Amniotic epithelial cell (primary cell): ENCODE data around the gene ALOX12B.
A peak's percentile ranks its signal among the peaks of the same experiment; 100 is the strongest.
"Not testable (repeated sequence)": the region's sequence is repeated elsewhere in the genome, so short reads cannot be mapped to it uniquely, and the experiment has no call there.

Experiments used
- DNase-seq: peaks from one replicate; pipeline ENCODE4 v3.0.0-alpha.2; 2010; ENCODE audit warnings: low read depth

ALOX12B gene

GRCh38 chr17:8118769-8119580, 31.5 kb upstream of the ALOX12B start:
- peak; percentile 72 for DNase-seq

DNA sequence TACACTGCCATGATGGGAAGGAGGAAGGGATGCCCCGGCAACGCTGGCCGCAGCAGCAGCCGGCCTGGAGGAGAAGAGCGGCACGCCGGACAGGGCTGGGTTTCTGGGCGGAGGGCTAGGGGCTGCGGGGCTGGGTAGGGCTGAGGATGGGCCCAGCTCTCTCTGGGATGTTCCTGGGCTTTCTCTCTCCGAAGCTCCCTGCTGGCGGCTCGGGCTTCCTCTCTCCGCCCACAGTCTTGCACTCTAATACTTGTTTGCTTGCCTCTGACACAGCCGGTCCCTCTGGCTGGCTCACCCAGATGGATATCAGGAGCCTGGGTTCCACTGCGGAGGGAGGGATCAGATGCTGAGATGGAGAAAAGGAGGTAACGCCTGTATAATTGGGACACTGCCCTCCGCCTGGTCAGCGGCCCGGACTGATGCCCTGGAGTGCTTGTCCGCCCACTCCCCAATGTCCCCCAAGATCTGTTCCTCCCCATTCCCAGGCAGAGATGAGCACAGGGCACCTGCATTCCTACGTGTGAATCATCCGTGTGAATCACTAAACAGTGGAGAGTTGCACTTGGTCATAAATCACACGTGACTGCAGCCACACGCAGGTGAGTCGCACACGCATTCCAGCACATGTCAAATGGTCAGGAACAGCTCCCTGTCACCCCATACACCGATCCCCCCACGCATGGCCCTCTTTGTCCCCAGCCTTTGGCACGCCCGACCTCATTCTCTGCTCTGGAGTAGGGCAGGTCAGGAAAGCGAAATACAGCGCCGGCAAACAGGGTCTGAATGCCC, 30.7 kb upstream of the ALOX12B start, which contains the start of gene ALOXE3:
Gene ALOXE3, minus strand, starts transcription at position 535 of the 789 bp plus-strand sequence. Its CDS starts 524 bp downstream, at position 11.
- DNase-seq, result peak; percentile 74

DNA sequence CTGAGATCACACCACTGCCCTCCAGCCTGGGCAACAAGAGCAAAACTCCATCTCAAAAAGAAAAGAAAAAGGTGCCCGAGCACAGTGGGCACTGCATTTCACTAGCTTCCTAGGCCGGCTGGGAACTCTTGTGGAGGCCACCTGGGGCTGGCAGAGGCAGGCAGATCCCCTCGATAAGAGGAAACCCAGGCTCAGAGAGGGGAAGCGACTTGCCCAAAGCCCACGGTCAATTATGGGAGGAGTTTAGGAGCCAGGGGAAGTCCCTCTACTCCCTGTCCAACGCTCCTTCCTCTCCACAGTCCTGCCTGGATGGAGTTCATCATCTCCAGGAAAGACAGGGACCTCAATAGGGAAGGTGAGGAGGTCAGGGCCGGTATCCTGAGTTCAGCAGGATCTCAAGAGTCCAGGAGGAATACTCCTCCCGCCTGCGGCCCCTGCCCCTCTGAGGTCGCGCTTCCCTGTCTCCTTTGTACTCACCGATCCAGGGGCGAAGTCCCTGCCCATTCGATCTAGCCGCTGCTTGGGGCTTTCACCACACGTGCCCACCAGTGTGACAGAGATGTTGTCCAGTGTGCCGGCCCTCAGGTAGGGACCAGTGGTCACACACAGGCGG, 30.0 kb upstream of the ALOX12B start:
- no peak for DNase-seq

GRCh38 chr17:8116776-8117175, 29.3 kb upstream of the ALOX12B start:
- no peak for DNase-seq

- no peak for DNase-seq
Observed at GRCh38 chr17:8110907-8111306, 23.4 kb upstream of the ALOX12B start.

DNA sequence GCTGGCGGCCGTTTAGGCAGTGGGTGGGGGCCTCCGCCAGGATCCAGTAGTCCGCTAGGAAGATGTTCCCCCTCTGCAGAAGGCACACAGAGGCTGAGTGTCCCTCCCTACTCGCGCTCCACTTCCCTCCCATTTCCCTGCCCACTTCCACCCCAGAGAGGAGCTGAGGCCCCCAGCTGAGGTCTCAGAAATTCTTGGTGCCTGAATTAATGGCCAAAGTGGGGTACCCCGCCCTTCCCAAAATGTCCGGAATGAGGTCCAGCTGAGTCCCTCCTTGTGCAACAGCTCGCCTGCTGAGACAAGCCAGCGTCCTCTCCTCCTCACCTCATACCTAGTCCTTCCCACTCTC, 22.9 kb upstream of the ALOX12B start:
- no peak for DNase-seq

DNA sequence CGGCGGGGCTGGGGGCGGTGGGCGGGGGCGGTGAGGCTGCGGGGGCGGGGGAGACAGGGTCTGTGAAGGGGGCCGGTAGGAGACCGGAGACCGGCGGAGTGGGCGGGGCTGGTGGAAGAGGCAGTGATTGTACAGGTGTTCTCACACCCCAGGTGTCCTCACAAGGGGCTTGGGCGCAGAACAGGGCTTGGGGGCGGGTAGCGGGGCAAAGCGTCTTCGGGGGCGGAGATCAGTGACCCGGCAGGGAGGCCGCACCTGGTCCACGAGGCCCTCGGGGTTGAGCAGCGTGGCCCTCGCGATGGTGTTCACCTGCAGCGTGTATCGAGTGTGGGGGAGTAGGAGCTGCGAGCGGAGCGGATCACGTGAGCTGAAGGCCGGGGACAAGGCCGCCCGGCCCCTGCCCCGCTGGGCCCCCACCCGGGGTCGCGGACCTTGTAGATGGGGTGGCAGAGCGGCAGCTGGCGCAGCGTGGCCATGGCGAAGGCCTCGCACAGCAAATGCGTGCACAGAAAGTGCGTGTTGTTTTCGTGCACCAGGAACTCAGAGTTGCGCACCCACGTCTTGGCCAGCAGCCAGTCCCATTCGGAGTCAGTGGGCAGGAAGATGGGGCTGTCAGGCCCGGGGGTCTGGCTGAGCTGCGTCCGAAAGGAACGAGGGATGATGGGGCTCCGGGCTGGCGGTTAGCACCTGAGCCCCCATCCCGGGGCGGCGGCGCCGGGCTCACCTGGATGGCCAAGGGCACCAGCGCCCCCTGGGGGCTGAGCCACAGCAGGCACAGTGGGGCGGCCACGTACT, 22.3 kb upstream of the ALOX12B start:
- no peak for DNase-seq

DNA sequence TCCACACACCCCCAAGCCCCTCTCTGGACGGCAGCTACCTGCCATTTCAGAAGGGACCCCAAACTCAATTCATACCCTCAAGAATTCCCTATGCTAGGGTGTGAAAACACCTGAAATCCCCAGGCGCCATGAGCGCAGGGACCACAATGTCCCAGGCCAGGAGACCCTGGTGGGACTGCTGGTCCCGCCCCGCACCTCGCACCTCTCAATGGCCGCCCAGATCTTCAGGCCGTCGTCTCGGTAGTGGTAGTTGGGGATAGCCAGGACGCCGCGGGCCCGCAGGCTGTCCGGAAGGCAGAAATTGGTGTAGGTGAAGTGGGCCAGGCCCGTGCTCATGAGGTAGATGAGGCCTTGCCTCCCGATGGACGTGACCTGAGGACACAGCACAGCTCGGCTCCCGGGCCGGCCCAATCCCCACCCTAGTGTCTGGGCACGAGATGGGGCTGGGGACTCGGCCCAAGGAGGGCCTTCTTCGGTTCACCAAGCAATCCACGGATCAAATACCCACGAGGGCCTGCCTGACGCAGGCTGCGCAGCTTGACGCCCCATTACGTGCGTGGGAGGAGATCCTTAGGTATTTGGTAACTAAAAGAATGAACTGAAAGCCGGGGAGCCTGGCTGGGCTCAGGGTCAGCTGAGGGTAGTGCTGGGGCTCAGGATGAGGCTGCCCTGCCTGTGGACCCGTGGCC, 21.6 kb upstream of the ALOX12B start:
- DNase-seq, result no peak

GRCh38 chr17:8106980-8107379, 19.5 kb upstream of the ALOX12B start:
- DNase-seq, result not testable (repeated sequence)

DNA sequence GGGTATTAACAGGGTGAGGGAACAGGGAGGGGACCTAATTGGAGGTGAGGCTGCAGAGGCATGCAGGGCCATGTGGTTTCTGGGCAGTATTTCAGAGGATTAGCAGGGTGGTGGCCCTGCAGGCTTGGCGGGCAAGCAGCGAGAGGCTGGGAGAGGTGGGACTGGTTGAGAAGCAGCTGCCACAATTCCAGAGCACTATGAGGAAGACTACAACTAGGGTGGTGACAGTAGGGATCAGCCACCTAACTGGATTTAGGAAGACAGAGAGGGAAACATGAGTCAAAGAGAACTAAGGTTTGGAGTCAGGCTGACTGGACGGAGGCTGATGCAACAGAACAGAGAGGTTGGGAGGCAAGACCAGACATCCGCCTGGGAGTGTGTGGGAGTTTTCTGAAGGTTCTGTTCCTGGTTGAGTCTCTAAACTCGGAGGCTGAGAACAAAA, 18.5 kb upstream of the ALOX12B start:
- peak; percentile 53 for DNase-seq

- DNase-seq, result no peak
Observed at GRCh38 chr17:8104911-8105310, 17.4 kb upstream of the ALOX12B start.

DNA sequence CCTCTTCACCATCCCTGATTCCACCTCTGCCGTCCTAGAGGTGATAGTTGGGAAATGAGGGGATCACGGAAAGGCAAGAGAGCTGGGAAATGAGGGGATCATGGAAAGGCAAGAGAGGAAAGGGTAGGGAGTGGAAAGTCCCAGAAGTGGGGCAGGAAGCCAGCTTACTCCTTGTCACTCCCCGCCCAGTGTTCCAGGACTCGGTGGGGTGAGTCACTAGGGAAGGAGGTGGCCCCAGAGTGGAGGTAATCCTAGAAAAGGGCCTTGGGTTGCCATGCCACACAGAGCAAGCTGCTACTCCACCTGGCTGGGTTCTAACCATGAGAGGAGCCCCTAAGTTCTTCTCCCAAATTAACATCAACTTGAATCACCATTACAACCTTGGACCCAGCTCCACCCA, 16.0 kb upstream of the ALOX12B start:
- DNase-seq, result no peak

DNA sequence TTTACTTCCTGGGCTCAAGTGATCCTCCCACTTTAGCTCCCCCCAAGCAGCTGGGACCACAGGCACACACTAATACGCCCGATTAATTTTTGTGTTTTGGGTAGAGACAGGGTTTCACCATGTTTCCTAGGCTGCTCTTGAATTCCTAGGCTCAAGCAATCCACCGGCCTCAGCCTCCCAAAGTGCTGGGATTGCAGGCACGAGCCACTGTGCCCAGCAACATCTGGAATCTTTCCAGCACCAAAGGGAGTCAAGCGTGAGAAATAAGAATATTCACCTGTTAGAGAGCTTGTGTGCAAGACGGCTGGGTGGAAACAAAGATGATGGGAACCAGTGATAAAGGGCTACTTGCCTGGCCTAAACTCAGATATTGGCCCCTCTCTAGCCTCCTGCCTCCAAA, 14.2 kb upstream of the ALOX12B start:
- DNase-seq, result no peak

- DNase-seq, result no peak
Observed at GRCh38 chr17:8100763-8101162, 13.2 kb upstream of the ALOX12B start.

DNA sequence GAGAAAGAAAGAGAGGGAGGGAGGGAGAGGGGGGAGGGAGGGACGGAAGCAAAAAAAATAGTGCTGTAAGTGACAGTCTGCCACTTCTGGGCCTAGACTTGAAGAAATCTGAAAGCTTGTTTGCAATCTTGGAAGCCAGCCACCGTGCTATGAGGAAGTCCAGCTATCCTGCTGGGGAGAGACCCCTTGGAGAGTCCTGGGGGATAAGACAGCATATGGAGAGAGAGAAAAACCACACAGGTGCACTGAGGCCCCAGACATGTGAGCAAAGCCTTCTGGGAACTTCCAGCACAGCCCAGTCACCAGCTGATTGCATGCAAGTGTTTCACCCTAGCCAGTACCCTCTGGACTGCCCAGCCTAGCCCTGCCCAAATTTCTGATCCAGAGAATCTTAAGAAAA, 12.6 kb upstream of the ALOX12B start:
- no peak for DNase-seq

- DNase-seq, result no peak
Observed at GRCh38 chr17:8096541-8096940, 9.0 kb upstream of the ALOX12B start.

- no peak for DNase-seq
Observed at GRCh38 chr17:8095361-8095760, 7.8 kb upstream of the ALOX12B start.

GRCh38 chr17:8091033-8091687, 3.6 kb upstream of the ALOX12B start:
- no peak for DNase-seq

DNA sequence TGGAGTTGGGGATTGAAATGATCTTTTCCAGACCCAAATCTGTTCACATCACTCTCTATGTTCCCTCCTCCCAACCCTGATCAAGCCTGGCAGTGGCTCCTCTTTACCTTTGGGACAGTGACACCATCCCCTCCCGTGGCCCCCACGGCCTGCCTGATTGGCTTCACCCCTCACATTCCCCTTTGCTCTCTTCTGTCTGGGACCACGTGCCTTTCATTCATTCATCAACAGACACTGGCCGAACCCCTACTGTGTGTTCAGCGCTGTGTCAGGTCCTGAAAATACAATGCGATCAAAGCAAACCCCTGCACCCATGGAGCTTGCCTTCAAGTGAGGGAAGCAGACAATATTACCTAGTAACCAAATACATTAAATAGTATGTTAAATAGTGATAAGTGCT, 2.2 kb upstream of the ALOX12B start:
- DNase-seq, result no peak

GRCh38 chr17:8087952-8088230, 375 bp upstream of the ALOX12B start:
- DNase-seq, result no peak

DNA sequence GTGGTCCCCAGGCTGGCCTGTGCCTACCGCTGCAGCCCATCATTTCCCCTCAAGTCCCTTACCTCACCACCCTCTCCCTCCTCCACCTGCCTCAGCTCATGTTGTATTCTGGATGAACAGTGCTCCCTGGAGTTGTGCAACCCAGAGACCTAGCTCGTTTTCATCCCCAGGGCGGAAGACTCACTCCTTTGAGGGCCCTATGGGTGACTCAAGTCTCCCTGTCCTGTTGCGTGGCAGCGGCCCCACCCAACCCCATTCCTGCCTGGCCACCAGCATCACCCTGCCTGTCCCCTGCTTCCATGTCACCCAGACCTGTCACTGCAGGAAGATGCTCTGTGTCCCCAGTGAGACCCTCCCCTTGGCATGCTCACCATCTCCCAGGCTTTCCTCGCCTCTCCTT, 3.3 kb downstream of the ALOX12B start:
- DNase-seq, result no peak
